Caco-2 (cell line): ENCODE data around the gene KRT75. TPM values are rescaled to one million over a fixed set of nuclear protein-coding genes. Genes with fewer than 3 reads are reported as not detected.
A peak's percentile ranks its signal among the peaks of the same experiment; 100 is the strongest.

ENCODE experiments used
- BruUV-seq: library from RNA; stranded (reverse); fragments of 400-500 nt; replicated peaks from 2 replicates; lab custom pipeline; 2021; lab: Mats Ljungman, UMichigan
- CTCF ChIA-PET: fragments of 300-600 bp; sonication (Branson Sonifier 250); formaldehyde crosslinking; loops from one replicate; lab custom pipeline; 2022; ENCODE audit warnings: antibody characterized with exemption; lab: Charles Lee
- POLR2A ChIA-PET: fragments of 300-600 bp; sonication (Branson Sonifier 250); formaldehyde crosslinking; loops from one replicate; lab custom pipeline; 2022; ENCODE audit warnings: antibody characterized with exemption; lab: Charles Lee
- DNase-seq, 2 experiments: peaks; one replicate each; pipeline versions ENCODE4 v3.0.0 to v3.0.0-alpha.2; 2020 to 2022
- H3K27me3 ChIP-seq: replicated peaks from 2 replicates; pipeline ENCODE4 v1.6.0; 2011; ENCODE audit warnings: low read length; ENCODE audit not compliant: control insufficient read depth, insufficient read depth
- H3K36me3 ChIP-seq: 2 replicates; pipeline ENCODE4 v1.5.1; 2011; ENCODE audit warnings: low read length; ENCODE audit not compliant: control insufficient read depth, insufficient read depth
- H3K4me1 ChIP-seq: fragments of 250-450 bp; sonication (Bioruptor Pico); 2 replicates; pipeline ENCODE4 v1.5.1; 2020; ENCODE audit warnings: mild to moderate bottlenecking
- H3K4me3 ChIP-seq: 2 replicates; pipeline ENCODE4 v1.5.1; 2011; ENCODE audit warnings: low read depth, mild to moderate bottlenecking, control low read depth, low read length
- H3K9me3 ChIP-seq: fragments of 250-450 bp; sonication (Bioruptor Pico); 2 replicates; pipeline ENCODE4 v1.5.1; 2020; ENCODE audit warnings: mild to moderate bottlenecking, moderate library complexity
- H3K27ac Mint-ChIP-seq: one replicate; pipeline ENCODE4 v1.8.0; 2022; ENCODE audit warnings: mixed read lengths; ENCODE audit not compliant: unreplicated experiment
- H3K27me3 Mint-ChIP-seq: one replicate; pipeline ENCODE4 v1.8.0; 2022; ENCODE audit warnings: mixed read lengths; ENCODE audit not compliant: insufficient read depth, unreplicated experiment
- H3K36me3 Mint-ChIP-seq: one replicate; pipeline ENCODE4 v1.8.0; 2022; ENCODE audit warnings: mild to moderate bottlenecking, mixed read lengths; ENCODE audit not compliant: insufficient read depth, unreplicated experiment
- H3K4me1 Mint-ChIP-seq: one replicate; pipeline ENCODE4 v1.8.0; 2022; ENCODE audit warnings: low read depth, mixed read lengths; ENCODE audit not compliant: unreplicated experiment
- H3K4me3 Mint-ChIP-seq: one replicate; pipeline ENCODE4 v1.8.0; 2022; ENCODE audit warnings: mild to moderate bottlenecking, moderate library complexity, mixed read lengths; ENCODE audit not compliant: unreplicated experiment
- H3K9me3 Mint-ChIP-seq: one replicate; pipeline ENCODE4 v1.8.0; 2022; ENCODE audit warnings: mixed read lengths; ENCODE audit not compliant: unreplicated experiment
- intact Hi-C: fragments of 100-400 bp; cut with micrococcal nuclease; formaldehyde crosslinking; loops from one replicate; pipeline ENCODE4 v1.10.0; 2022; ENCODE audit not compliant: unreplicated experiment
- total RNA-seq: library from RNA; stranded (reverse); gene quantifications from 2 replicates; pipeline ENCODE4 v1.2.3, GENCODE V29; 2022
- TF ChIP-seq, protein P1 (sequence below), 2 experiments: fragments of 200-600 bp in 1 of 2; IDR thresholded peaks; 1 replicate in 1 of 2; 2 replicates in 1 of 2; pipeline versions ENCODE4 v1.5.1 to v1.8.0; 2011 to 2022; ENCODE audit warnings: antibody characterized with exemption in 1 of 2, control low read depth in 1 of 2, inconsistent platforms in 1 of 2, low read depth in 1 of 2, low read length in 1 of 2, mild to moderate bottlenecking in 1 of 2, moderate library complexity in 1 of 2; ENCODE audit not compliant: insufficient read depth in 1 of 2, severe bottlenecking in 1 of 2, unreplicated experiment in 1 of 2

The KRT75 gene
- total RNA-seq, 1 experiment from 2014 or later, result not detected

DNA sequence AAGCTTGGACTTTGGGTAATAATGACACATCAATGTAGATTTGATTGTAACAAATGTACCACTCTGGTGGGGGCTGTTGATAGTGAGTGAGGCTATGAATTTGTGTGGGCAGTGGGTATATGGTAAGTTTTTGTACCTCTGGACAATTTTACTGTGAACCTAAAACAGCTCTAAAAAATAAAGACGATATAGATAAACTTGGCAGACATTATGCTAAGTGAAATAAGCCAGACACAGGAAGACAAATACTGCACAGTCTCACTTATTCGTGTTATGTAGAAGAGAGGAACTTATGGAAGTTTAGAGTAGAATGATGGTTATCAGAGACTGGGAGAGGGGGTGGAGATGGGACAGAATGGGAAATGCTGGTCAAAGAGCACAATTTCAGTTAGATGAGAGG is 30.7 kb upstream of the KRT75 start:
- Mint-ChIP-seq H3K36me3 (no peaks in the 10 kb centered on the region), H3K9me3 (no peaks in the 10 kb centered on the region), H3K27ac (no peak overlapping the region), H3K4me3 (no peak overlapping the region), H3K4me1 (no peaks in the 10 kb centered on the region), H3K27me3 (peaks cover 15% of the 10 kb centered on the region)
- Histone ChIP-seq H3K27me3 (no peaks in the 10 kb centered on the region), H3K4me3 (no peak overlapping the region), H3K9me3 (no peaks in the 10 kb centered on the region), H3K4me1 (no peaks in the 10 kb centered on the region), H3K36me3 (no peaks in the 10 kb centered on the region)
- DNase-seq, result no peak
- TF ChIP-seq, protein P1, sequence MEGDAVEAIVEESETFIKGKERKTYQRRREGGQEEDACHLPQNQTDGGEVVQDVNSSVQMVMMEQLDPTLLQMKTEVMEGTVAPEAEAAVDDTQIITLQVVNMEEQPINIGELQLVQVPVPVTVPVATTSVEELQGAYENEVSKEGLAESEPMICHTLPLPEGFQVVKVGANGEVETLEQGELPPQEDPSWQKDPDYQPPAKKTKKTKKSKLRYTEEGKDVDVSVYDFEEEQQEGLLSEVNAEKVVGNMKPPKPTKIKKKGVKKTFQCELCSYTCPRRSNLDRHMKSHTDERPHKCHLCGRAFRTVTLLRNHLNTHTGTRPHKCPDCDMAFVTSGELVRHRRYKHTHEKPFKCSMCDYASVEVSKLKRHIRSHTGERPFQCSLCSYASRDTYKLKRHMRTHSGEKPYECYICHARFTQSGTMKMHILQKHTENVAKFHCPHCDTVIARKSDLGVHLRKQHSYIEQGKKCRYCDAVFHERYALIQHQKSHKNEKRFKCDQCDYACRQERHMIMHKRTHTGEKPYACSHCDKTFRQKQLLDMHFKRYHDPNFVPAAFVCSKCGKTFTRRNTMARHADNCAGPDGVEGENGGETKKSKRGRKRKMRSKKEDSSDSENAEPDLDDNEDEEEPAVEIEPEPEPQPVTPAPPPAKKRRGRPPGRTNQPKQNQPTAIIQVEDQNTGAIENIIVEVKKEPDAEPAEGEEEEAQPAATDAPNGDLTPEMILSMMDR (IDR thresholded peaks at IDR 0.05; ENCODE audit: insufficient read depth in 1 of 2, low read depth in 1 of 2, low read length in 1 of 2, severe bottlenecking in 1 of 2, unreplicated experiment in 1 of 2), result no peak
- BruUV-seq, result no TSS peak
- CTCF ChIA-PET, result interaction anchor here (0.5 to 1.6 kb wide), 2 partner anchors 69 to 795 kb away, joined by 3 read pairs; no protein-coding TSS in a partner anchor
- POLR2A ChIA-PET, result no interaction called here
- intact Hi-C loops, result loop anchor here (5.0 kb wide), 1 partner anchor 68 kb away; no protein-coding TSS in a partner anchor

DNA sequence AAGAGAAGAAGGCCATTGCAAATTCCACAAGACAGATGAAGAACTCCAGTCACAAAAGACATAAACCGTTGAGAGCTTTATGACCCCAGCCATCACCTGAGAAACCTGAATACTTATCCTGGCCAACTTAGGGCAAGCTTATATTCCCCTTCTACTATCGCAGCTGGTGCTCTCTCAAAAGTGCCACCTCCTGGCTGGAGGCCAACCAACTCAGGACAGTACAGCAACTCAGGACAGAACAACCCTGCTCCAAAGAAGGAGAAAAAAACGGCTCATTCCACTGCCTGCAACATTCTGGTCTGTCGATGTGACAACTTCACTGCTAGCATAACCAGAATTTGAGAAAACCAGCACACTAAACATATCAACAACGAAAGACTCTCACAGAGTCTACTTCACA is 27.5 kb upstream of the KRT75 start:
- H3K27me3 Mint-ChIP-seq, result peaks cover 12% of the 10 kb centered on the region
- H3K4me1 ChIP-seq, result no peaks in the 10 kb centered on the region
- ChIA-PET POLR2A (no interaction called here), CTCF (interaction anchor here (0.6 to 1.1 kb wide), 7 partner anchors 19 to 343 kb away, joined by 3 to 15 read pairs (median 6); no protein-coding TSS in a partner anchor)
- no TSS peak for BruUV-seq
- no peak overlapping the region for H3K4me3 Mint-ChIP-seq
- H3K27me3 ChIP-seq, result no peaks in the 10 kb centered on the region
- intact Hi-C loops, result loop anchor here (5.0 kb wide), 1 partner anchor 64 kb away; no protein-coding TSS in a partner anchor
- no peaks in the 10 kb centered on the region for H3K9me3 ChIP-seq
- no peaks in the 10 kb centered on the region for H3K36me3 Mint-ChIP-seq
- no peaks in the 10 kb centered on the region for H3K36me3 ChIP-seq
- H3K4me3 ChIP-seq, result no peak overlapping the region
- TF ChIP-seq, protein P1 (IDR thresholded peaks at IDR 0.05; ENCODE audit: insufficient read depth in 1 of 2, low read depth in 1 of 2, low read length in 1 of 2, severe bottlenecking in 1 of 2, unreplicated experiment in 1 of 2), result peak in 1 of 2 experiments; percentile 32
- H3K9me3 Mint-ChIP-seq, result no peaks in the 10 kb centered on the region
- peak in 1 of 2 experiments; percentile 33 for DNase-seq
- H3K4me1 Mint-ChIP-seq, result no peaks in the 10 kb centered on the region
- no peak overlapping the region for H3K27ac Mint-ChIP-seq

DNA sequence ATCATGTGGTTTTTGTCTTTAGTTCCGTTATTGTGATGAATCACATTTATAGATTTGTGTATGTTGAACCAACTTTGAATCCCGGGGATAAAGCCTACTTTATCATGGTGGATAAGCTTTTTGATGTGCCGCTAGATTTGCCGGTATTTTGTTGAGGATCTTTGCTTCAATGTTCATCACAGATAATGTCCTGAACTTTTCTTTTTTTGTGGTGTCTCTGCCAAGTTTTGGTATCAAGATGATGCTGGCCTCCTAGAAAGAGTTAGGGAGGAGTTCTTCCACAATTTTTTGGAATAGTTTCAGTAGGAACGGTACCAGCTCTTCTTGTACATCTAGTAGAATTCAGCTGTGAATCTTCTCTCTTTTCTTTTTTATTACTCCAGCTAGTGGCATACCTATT is 24.7 kb upstream of the KRT75 start:
- BruUV-seq, result no TSS peak
- H3K36me3 ChIP-seq, result no peaks in the 10 kb centered on the region
- H3K4me1 ChIP-seq, result no peaks in the 10 kb centered on the region
- intact Hi-C loops, result no loop called here
- Mint-ChIP-seq H3K9me3 (no peaks in the 10 kb centered on the region), H3K4me1 (no peaks in the 10 kb centered on the region), H3K4me3 (no peak overlapping the region), H3K27ac (no peak overlapping the region), H3K27me3 (peaks cover 10% of the 10 kb centered on the region), H3K36me3 (no peaks in the 10 kb centered on the region)
- POLR2A ChIA-PET, result no interaction called here
- TF ChIP-seq, protein P1 (IDR thresholded peaks at IDR 0.05; ENCODE audit: insufficient read depth in 1 of 2, low read depth in 1 of 2, low read length in 1 of 2, severe bottlenecking in 1 of 2, unreplicated experiment in 1 of 2), result no peak
- H3K4me3 ChIP-seq, result no peak overlapping the region
- no peaks in the 10 kb centered on the region for H3K27me3 ChIP-seq
- no peaks in the 10 kb centered on the region for H3K9me3 ChIP-seq
- no peak for DNase-seq
- CTCF ChIA-PET, result no interaction called here
